Measurements from ENCODE around the gene PLCB1.
"Not testable (repeated sequence)": the region's sequence is repeated elsewhere in the genome, so short reads cannot be mapped to it uniquely, and the experiment has no call there.

Gene PLCB1

GRCh38 chr20:8639112-8639778 is 507.2 kb downstream of the PLCB1 start:
- peak in 2 of 3 experiments; percentile 64 to 88 for DNase-seq

DNA sequence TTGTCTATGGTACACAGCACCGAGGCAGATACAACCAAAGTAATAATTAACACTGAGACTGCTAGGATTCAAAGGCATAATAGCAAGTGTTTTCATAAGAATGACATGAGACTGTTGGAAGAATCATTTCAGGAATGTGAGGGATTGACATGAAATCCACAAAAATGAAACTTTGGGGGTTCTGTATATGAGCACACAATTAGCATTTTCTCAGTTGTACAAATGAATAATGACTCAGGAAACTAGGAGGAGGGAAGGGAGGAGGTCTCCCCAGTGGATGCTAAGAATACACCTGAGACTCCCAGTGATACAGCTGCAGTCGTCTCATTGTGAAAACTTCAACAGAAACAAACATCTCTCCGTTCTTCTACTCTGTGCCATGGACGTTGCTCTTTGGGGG is 508.4 kb downstream of the PLCB1 start:
- no peak for DNase-seq

DNA sequence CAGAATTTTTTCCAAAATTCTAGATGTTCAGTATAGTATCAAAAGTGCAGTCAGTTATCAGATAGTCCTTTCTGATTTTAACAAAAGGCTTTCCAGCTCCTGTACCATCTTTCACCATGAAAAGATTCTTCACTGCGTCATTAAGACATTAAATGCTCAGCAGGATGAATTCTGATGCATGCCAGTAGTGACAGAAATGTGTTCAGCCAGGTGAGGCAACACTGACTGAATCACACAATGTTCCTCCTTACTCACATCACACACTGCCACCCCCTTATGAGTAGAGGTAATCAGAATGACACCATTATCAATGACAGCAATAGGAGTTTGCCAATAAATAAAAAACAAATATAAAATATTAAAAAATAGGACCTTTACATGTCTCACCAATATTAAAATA is 510.2 kb downstream of the PLCB1 start:
- no peak for DNase-seq

DNA sequence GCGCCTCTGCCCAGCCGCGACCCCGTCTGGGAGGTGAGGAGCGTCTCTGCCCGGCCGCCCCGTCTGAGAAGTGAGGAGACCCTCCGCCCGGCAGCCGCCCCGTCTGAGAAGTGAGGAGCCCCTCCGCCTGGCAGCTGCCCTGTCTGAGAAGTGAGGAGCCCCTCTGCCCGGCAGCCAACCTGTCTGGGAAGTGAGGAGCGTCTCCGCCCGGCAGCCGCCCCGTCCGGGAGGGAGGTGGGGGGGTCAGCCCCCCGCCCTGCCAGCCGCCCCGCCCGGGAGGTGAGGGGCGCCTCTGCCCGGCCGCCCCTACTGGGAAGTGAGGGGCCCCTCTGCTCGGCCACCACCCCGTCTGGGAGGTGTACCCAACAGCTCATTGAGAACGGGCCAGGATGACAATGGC is 512.4 kb downstream of the PLCB1 start:
- DNase-seq = not testable (repeated sequence)

DNA sequence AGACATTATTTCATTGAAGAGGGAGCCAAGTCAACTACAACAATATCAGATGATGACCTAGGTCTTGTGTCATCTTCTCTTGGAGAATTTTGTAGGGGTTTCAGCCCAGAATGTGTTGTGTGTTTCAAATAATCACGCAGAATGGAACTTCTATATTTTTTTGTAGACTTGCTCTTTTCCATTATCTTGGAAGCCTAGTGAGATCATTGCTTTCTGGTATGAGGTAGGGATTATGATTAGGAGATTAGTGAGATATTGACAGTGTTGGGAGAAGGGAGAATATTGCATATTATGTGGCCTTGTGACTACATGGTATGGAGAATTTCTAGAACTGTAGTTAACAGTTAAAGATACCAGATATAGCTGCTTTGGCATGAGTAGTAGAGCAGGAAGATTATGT is 513.3 kb downstream of the PLCB1 start:
- no peak for DNase-seq

DNA sequence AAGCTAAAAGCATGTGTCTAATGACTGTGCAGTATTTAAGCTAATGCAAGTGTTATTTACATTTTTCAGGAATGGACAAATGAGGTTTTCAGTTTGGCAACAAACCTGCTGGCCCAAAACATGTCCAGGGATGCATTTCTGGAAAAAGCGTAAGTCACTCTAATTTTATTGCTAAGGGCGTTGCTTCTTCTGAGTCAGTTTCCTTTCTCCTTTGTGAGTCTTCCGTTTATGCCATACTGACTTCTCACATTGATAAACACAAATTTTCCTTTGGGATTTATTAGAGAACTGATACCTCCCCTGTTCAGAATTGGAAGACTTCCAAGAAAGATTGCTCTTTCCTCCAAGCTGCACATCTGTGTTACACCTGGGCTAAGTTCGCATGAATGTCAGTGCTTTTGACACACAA is 514.0 kb downstream of the PLCB1 start:
- DNase-seq = no peak

DNA sequence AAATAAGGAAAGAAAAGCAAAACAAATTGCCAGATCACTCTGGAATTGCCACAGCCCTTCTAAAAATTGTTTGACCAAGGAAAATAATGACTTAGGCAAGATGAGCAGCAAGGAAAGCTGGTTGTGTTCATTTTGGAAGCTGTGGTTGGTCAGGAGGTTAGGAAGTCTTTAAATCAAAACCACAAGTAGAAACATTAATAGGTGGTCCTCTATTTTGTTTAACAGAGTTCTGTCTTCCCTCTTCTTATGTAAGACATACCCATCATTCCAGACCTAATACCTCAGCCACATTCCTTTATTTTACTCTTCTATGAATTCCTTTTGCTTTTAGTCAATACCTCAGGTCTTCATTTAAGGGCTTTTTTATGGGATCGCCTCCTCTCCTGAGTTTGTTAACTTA is 514.6 kb downstream of the PLCB1 start:
- no peak for DNase-seq

DNA sequence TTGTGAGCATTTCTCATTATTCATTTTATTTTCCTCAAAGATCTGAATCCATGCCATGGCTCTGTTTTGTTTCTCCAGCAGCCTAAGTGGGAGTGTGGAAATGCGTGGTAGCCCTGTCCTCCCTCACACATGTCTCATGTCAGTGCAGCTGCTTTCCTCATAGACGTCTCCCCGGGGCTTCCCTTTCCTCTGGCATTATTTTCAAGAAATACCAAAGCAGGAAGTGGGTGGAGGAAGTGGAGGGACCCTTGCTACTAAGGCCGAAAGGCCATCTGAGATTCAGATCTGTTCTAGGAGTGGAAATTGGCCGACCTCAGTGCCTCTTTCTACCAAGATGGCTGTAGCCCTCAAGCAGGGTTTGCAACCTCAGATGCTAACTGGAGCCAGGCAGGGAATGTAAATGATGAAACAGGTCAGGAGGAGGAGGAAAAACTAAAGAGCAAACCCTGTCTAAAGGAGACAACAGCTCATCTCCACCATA is 515.9 kb downstream of the PLCB1 start:
- DNase-seq = no peak

- no peak for DNase-seq
These were observed 516.4 kb downstream of the PLCB1 start for GRCh38 chr20:8648466-8648865.

- DNase-seq = peak in 1 of 3 experiments; percentile 6
These were observed 520.3 kb downstream of the PLCB1 start for GRCh38 chr20:8652396-8652795.

DNA sequence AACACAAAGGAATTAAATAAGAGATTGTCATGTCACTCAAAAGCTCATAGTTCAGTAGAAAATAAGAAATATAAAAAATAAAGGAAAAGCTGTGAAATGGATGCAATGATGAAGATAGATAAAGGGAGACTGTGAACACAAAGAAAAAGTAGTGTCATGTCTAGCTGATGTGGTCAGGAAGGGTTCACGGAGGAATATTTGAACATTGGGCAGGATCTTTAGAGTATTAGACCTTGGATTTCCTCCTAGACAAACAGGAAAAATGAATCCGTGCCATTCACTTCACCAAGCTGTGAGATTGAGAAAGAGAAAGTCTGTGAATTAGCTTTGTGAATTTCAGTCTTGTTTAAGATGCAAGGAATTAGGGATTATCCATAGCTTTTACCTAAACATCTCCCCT is 522.4 kb downstream of the PLCB1 start:
- no peak for DNase-seq

- peak in 2 of 3 experiments; percentile 10 to 18 for DNase-seq
These were observed 524.3 kb downstream of the PLCB1 start for GRCh38 chr20:8656335-8656734.

- no peak for DNase-seq
These were observed 525.6 kb downstream of the PLCB1 start for GRCh38 chr20:8657664-8658063.

DNA sequence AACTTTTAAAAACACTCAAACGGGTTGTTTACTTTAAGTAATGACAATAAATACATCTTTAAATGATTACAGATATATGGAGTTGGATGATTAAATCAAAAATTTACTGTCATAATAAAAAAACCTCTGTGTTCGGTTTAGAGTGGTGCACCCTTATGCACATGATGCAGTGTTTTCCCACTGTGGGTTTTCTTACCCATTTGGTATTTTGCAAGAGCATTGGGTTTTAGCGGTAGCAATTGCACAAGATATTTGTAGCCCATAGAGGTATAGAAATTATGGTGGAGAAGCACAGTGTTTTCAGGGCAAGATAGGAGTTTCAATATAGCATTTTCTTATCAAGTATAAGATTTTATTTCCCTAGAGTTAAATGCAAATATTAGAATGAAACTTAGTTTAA is 526.0 kb downstream of the PLCB1 start:
- no peak for DNase-seq

DNA sequence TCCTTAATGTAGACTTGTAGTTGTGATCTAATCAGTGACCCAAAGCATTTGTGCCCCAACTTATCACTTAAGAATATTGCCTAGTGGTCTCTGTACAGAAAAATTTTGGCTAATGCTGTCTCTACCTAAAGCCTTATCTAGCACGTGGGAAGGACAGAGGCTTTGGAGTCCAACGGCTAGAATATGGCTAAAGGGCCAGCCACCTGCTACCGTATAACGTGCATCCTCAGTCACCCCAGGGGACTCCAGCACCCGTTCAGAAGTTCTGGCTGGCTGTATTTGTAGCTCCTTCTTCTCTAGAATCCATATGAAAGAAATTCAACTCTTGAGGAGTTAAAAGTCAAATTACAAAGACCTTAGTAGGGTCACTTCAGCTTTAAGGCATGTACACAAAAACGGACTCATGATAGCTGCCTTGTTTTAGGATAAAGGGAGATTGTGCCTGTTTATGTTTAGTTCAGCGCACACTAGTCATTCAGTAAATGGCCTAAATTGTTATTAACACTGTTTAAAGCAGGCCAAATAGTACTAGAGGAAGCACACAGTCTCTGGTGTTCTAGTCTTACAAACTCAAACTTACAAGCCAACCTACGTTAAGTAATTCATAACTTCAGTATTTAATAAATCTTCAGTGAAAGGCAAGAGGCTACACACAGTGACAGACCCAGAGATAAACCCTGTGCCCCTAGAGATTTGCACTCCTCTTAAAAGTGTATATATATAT is 529.3 kb downstream of the PLCB1 start:
- peak in 1 of 3 experiments; percentile 53 for DNase-seq

GRCh38 chr20:8662433-8662954 is 530.4 kb downstream of the PLCB1 start:
- peak in 1 of 3 experiments; percentile 35 for DNase-seq

DNA sequence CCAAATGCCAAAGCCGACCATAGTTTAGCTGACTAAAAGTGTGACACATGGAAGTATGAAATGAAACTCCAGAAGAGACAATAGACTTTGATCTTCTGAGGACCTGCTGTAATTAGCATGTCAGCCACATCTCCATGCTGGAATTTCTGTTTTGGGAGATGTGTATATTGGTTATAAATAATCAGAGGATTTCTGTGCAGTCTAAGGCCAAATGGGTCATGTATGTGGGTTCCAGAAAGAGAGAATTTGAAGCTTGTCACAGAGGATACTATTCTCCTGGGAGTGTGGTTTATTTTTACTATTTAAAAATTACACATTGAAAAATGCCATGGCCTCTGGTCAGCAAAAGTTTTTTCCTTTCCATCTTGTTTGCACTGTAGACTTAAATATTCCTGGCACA is 531.4 kb downstream of the PLCB1 start:
- no peak for DNase-seq

DNA sequence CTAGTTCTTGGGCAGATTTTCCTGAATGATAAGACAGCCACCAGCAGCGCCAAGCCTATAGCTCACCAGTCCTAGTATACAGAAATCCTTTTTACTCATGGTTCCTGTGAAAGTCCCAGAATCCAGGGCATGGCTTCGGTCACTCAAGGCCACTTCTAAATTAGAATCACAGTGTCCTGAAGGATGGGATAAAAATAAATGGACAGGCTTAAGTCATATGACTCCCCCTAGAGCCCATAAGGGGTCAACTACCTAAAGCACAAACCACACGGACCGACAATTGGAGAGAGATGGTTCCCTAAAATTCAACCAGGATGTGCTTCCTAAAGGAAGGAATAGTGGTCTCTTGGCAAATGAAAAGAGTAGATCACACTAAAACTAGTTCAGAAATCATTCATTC is 532.7 kb downstream of the PLCB1 start:
- DNase-seq = no peak

DNA sequence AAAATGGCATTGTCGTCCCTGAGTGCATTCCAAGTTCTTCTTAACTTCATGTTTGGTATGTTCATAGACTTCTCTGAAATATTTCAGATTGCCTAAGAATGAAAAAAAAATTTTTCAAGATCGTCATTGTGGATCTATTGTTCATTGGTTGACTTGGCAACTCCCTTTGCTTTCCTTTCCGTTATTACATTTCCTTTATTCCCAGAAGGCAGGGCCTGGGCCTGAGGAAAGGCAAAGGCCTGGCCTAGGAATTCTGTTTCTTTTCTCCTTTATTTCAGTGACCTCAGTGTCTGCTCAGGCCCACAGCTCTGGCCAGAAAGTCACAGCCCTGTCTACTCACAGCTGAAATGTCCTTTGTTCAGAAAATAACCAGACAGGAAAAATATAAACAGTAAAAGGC is 535.2 kb downstream of the PLCB1 start:
- DNase-seq = no peak

DNA sequence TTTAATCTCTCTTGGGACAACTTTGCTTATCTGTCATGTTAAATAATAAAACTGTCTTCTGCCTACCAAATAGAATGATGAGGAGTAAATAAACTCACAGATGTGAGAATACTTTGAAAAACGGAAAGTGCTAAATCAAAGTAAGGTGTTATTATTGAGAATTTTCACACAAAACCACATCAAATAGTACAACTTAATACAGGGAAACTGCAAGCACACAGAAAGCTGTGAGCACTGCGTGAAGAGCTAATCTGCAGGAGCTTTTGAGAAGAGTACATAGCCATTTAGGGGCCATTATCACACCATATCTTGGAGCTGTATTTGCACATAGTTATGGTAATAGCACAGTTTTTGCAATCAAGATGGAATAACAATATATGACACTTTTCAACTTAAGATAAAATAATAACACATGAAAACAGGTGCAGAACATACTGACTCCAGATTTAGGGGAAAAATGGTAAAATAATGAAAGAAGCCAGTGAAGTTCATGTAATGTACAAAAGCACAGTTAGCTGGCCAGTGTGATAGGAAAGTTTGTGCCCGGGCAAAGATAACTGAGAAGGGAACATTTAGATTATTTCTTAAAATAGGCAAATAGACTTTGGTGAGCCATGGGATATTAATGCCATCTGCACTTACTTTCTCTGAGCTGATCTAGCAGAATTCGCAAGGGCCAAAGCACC is 538.3 kb downstream of the PLCB1 start:
- no peak for DNase-seq

DNA sequence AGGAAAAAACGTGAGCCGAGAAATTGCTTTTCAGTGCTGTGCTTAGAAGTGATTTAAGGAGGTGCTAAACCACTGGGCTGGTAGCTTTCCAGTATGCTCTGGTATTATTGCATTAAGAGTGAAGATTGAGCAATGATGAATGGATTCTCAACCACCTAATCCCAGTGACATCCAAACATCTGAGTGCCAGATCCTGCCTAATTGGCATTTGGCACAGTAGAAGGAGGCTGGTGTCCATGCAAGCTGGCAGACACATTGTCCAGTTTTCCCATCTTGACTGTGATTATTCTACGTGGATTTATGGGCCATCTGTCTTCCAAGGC is 538.8 kb downstream of the PLCB1 start:
- DNase-seq = no peak

GRCh38 chr20:8671370-8671961 is 539.4 kb downstream of the PLCB1 start:
- no peak for DNase-seq

DNA sequence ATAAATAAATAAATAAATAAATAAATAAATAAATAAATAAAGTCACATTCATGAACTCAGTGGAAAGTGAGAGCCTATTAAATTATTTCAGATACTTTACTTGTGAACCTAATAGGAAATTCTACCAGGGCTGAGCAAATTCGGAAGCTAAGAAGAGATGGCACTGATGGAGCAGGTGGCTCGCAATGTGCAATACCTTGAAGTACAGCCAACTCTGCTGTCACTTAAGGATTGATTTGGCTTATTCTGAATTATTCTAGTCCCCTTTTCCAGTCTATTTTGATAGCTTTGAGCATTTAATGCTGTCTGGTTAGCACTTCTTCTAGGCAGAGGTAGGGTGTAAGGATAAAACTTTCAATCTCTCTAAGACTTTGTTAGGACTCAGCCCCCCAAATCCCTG is 541.0 kb downstream of the PLCB1 start:
- DNase-seq = no peak

Measured in NCI-H1417 (cell line).